HG03175 (cell line): ENCODE results near the gene SRCIN1.

Experiments used
- ATAC-seq: cut with Tn5 transposase; IDR thresholded peaks from one replicate; pipeline ENCODE4 v1.9.1; 2021; ENCODE audit warnings: mild to moderate bottlenecking, moderate library complexity; ENCODE audit not compliant: unreplicated experiment

SRCIN1 gene

GRCh38 chr17:38564254-38564837 lies 41.4 kb downstream of the SRCIN1 start:
- no peak for ATAC-seq

GRCh38 chr17:38563362-38564253 lies 42.1 kb downstream of the SRCIN1 start:
- ATAC-seq, result no peak

GRCh38 chr17:38562903-38563302 lies 42.8 kb downstream of the SRCIN1 start:
- ATAC-seq, result no peak

GRCh38 chr17:38562215-38562569 lies 43.6 kb downstream of the SRCIN1 start:
- no peak for ATAC-seq

GRCh38 chr17:38561416-38562214 lies 44.1 kb downstream of the SRCIN1 start:
- ATAC-seq, result no peak

GRCh38 chr17:38560503-38561318 lies 45.0 kb downstream of the SRCIN1 start:
- ATAC-seq, result no peak

- no peak for ATAC-seq
These were observed 45.9 kb downstream of the SRCIN1 start for GRCh38 chr17:38559880-38560230.

- ATAC-seq, result peak; percentile 73
These were observed 46.5 kb downstream of the SRCIN1 start for GRCh38 chr17:38559051-38559879.

GRCh38 chr17:38558728-38559050 lies 47.1 kb downstream of the SRCIN1 start:
- ATAC-seq, result no peak

- ATAC-seq, result peak; percentile 61
These were observed 47.7 kb downstream of the SRCIN1 start for GRCh38 chr17:38557836-38558727.

GRCh38 chr17:38557396-38557795 lies 48.4 kb downstream of the SRCIN1 start:
- no peak for ATAC-seq

GRCh38 chr17:38556239-38556638 lies 49.5 kb downstream of the SRCIN1 start:
- no peak for ATAC-seq

- ATAC-seq, result no peak
These were observed 51.1 kb downstream of the SRCIN1 start for GRCh38 chr17:38554430-38555350.

GRCh38 chr17:38552343-38552742 lies 53.4 kb downstream of the SRCIN1 start:
- no peak for ATAC-seq

- ATAC-seq, result no peak
These were observed 54.6 kb downstream of the SRCIN1 start for GRCh38 chr17:38551121-38551520.

GRCh38 chr17:38550661-38551060 lies 55.1 kb downstream of the SRCIN1 start:
- ATAC-seq, result no peak

GRCh38 chr17:38549285-38549684 lies 56.5 kb downstream of the SRCIN1 start:
- no peak for ATAC-seq

GRCh38 chr17:38547444-38547843 lies 58.3 kb downstream of the SRCIN1 start:
- ATAC-seq, result no peak
